ENCODE data around the gene FGGY.

DNA sequence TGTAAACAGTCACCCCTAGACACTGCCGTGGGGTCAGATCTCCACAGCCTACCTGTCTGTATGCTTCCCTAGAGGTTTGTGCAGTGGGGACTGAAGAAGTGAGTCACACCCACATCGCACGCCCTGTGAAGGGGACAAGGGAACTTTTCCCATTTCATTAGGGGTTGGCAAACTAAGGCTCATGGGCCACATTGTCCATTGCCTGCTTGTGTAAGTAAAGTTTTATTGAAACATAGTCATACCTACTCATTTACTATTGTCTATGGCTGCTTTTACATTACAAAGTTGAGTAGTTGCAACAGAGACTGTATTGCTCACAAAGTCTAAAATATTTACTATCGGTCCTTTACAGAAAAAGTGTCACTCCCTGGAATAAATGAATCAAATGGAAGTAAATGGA is 2.5 kb upstream of the FGGY start:
- TF ChIP-seq POLR2AphosphoS5 (IDR thresholded peaks at IDR 0.05; ENCODE audit: borderline replicate concordance, low read depth, low read length) = no peak
- no peak for TF ChIP-seq EZH2 (IDR thresholded peaks at IDR 0.05)
- no peak for TF ChIP-seq FOXP2 (optimal IDR thresholded peaks at IDR 0.05; ENCODE audit: control extremely low read depth, extremely low read length, insufficient read depth)
